NCI-H1417 (cell line): ENCODE data around the gene WHAMM.
"Not testable (repeated sequence)": the region's sequence is repeated elsewhere in the genome, so short reads cannot be mapped to it uniquely, and the experiment has no call there.

ENCODE experiments used
- DNase-seq, 3 experiments: peaks; one replicate each; lab custom pipeline; 2025; lab: John Stamatoyannopoulos, UW

The WHAMM gene

GRCh38 chr15:82838096-82838735 lies 28.8 kb downstream of the WHAMM start:
- DNase-seq: no peak

- no peak for DNase-seq
Measured at GRCh38 chr15:82839136-82839535, 29.7 kb downstream of the WHAMM start.

GRCh38 chr15:82840166-82840565 lies 30.7 kb downstream of the WHAMM start:
- DNase-seq: no peak

- DNase-seq: no peak
Measured at GRCh38 chr15:82843566-82843965, 34.1 kb downstream of the WHAMM start.

- no peak for DNase-seq
Measured at GRCh38 chr15:82845686-82846085, 36.3 kb downstream of the WHAMM start.

GRCh38 chr15:82846621-82847020 lies 37.2 kb downstream of the WHAMM start:
- no peak for DNase-seq

GRCh38 chr15:82847703-82848102 lies 38.3 kb downstream of the WHAMM start:
- no peak for DNase-seq

- no peak for DNase-seq
Measured at GRCh38 chr15:82848241-82848993, 39.0 kb downstream of the WHAMM start.

GRCh38 chr15:82849556-82850512 lies 40.4 kb downstream of the WHAMM start:
- peak; percentile 19 to 77 (median 38) for DNase-seq

- DNase-seq: no peak
Measured at GRCh38 chr15:82850731-82851130, 41.3 kb downstream of the WHAMM start.

GRCh38 chr15:82851306-82851850 lies 42.0 kb downstream of the WHAMM start:
- no peak for DNase-seq

GRCh38 chr15:82851981-82852511 lies 42.6 kb downstream of the WHAMM start:
- no peak for DNase-seq

GRCh38 chr15:82852941-82853561 lies 43.6 kb downstream of the WHAMM start:
- DNase-seq: no peak

GRCh38 chr15:82854554-82854953 lies 45.1 kb downstream of the WHAMM start:
- no peak for DNase-seq

GRCh38 chr15:82855286-82856100 lies 46.1 kb downstream of the WHAMM start:
- DNase-seq: no peak

- DNase-seq: no peak
Measured at GRCh38 chr15:82856397-82857170, 47.2 kb downstream of the WHAMM start.

GRCh38 chr15:82858932-82859331 lies 49.5 kb downstream of the WHAMM start:
- DNase-seq: no peak

- no peak for DNase-seq
Measured at GRCh38 chr15:82862886-82863285, 53.5 kb downstream of the WHAMM start.

- DNase-seq: no peak
Measured at GRCh38 chr15:82864967-82865366, 55.5 kb downstream of the WHAMM start.

- not testable (repeated sequence) for DNase-seq
Measured at GRCh38 chr15:82865581-82865980, 56.2 kb downstream of the WHAMM start.
